Measurements from ENCODE around the gene MYNN. TPM values are rescaled to one million over a fixed set of nuclear protein-coding genes. Genes with fewer than 3 reads are reported as not detected.

MYNN gene
- total and polyA plus RNA-seq, 9 of the 15 experiments (the other 6 are each of a cell fraction or from before 2014, with no cell fraction given) = 10.4 to 35.7 (median 21.3) TPM

DNA sequence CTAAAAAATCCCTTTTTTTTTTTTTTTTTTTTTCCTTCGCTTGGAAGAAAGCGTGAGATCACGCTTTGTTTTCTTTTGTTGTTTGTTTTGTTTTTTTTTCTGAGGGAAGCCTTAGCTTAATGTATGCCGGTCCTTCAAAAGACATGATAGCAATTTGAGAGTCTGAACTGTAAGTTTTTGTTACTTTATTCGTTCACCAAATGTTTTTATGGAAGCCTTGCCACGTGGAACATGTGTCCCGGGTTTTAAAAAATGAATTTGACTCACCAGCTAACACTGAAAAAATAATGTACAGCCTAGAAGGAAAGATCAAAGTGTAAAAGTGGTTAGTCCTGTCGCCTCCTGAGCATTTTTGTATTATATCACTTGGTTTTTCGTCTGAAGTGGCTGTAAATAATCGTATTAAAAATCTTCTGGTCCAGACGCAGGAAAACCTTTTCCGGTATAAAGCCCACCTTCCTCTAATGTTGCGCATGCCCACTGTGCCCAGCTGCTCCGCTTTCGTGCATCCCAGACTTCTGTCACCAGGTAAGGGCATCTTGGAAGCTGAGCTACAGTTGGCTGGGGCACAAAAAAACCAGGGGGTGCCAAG, 795 bp upstream of the MYNN start (continued):
- TF ChIP-seq MTA1 (IDR thresholded peaks at IDR 0.05; ENCODE audit: borderline replicate concordance) (no peak), NRF1 (conservative IDR thresholded peaks at IDR 0.05 in 1 of 2, IDR thresholded peaks at IDR 0.05 in 1 of 2) (peak; percentile 93 to 94), SOX6 (IDR thresholded peaks at IDR 0.05) (no peak; the same call in 1 of the 2 replicates), HDAC8 (tag; IDR thresholded peaks at IDR 0.05) (no peak), ZKSCAN8 (CRISPR knock-in tag; IDR thresholded peaks at IDR 0.05) (0 out of 2 replicates have a peak, but pooled peaks have one; percentile 5), PHB2 (IDR thresholded peaks at IDR 0.05; ENCODE audit: low read depth) (no peak), ZNF561 (CRISPR knock-in tag; conservative IDR thresholded peaks at IDR 0.05) (no peak), SRSF9 (IDR thresholded peaks at IDR 0.05; ENCODE audit: borderline replicate concordance, low read depth, low read length) (no peak), BACH1 (tag; IDR thresholded peaks at IDR 0.05) (no peak), ADNP (tag; IDR thresholded peaks at IDR 0.05) (peak; percentile 28; the same call in 1 of the 2 replicates)
- TF ChIP-seq, protein P1, sequence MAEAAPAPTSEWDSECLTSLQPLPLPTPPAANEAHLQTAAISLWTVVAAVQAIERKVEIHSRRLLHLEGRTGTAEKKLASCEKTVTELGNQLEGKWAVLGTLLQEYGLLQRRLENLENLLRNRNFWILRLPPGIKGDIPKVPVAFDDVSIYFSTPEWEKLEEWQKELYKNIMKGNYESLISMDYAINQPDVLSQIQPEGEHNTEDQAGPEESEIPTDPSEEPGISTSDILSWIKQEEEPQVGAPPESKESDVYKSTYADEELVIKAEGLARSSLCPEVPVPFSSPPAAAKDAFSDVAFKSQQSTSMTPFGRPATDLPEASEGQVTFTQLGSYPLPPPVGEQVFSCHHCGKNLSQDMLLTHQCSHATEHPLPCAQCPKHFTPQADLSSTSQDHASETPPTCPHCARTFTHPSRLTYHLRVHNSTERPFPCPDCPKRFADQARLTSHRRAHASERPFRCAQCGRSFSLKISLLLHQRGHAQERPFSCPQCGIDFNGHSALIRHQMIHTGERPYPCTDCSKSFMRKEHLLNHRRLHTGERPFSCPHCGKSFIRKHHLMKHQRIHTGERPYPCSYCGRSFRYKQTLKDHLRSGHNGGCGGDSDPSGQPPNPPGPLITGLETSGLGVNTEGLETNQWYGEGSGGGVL (CRISPR knock-in tag; IDR thresholded peaks at IDR 0.05) = no peak
- TF ChIP-seq, protein P2, sequence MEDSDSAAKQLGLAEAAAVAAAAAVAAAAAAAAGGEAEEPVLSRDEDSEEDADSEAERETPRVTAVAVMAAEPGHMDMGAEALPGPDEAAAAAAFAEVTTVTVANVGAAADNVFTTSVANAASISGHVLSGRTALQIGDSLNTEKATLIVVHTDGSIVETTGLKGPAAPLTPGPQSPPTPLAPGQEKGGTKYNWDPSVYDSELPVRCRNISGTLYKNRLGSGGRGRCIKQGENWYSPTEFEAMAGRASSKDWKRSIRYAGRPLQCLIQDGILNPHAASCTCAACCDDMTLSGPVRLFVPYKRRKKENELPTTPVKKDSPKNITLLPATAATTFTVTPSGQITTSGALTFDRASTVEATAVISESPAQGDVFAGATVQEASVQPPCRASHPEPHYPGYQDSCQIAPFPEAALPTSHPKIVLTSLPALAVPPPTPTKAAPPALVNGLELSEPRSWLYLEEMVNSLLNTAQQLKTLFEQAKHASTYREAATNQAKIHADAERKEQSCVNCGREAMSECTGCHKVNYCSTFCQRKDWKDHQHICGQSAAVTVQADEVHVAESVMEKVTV (CRISPR knock-in tag; IDR thresholded peaks at IDR 0.05) = no peak
- TF ChIP-seq, protein P3, sequence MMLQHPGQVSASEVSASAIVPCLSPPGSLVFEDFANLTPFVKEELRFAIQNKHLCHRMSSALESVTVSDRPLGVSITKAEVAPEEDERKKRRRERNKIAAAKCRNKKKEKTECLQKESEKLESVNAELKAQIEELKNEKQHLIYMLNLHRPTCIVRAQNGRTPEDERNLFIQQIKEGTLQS (IDR thresholded peaks at IDR 0.05) = no peak
- TF ChIP-seq, protein P3 (CRISPR knock-in tag; conservative IDR thresholded peaks at IDR 0.05) = no peak
- TF ChIP-seq, protein P4, sequence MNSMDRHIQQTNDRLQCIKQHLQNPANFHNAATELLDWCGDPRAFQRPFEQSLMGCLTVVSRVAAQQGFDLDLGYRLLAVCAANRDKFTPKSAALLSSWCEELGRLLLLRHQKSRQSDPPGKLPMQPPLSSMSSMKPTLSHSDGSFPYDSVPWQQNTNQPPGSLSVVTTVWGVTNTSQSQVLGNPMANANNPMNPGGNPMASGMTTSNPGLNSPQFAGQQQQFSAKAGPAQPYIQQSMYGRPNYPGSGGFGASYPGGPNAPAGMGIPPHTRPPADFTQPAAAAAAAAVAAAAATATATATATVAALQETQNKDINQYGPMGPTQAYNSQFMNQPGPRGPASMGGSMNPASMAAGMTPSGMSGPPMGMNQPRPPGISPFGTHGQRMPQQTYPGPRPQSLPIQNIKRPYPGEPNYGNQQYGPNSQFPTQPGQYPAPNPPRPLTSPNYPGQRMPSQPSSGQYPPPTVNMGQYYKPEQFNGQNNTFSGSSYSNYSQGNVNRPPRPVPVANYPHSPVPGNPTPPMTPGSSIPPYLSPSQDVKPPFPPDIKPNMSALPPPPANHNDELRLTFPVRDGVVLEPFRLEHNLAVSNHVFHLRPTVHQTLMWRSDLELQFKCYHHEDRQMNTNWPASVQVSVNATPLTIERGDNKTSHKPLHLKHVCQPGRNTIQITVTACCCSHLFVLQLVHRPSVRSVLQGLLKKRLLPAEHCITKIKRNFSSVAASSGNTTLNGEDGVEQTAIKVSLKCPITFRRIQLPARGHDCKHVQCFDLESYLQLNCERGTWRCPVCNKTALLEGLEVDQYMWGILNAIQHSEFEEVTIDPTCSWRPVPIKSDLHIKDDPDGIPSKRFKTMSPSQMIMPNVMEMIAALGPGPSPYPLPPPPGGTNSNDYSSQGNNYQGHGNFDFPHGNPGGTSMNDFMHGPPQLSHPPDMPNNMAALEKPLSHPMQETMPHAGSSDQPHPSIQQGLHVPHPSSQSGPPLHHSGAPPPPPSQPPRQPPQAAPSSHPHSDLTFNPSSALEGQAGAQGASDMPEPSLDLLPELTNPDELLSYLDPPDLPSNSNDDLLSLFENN (IDR thresholded peaks at IDR 0.05; ENCODE audit: low read depth in 2 of 2, low read length in 2 of 2) = no peak
- TF ChIP-seq, protein P5, sequence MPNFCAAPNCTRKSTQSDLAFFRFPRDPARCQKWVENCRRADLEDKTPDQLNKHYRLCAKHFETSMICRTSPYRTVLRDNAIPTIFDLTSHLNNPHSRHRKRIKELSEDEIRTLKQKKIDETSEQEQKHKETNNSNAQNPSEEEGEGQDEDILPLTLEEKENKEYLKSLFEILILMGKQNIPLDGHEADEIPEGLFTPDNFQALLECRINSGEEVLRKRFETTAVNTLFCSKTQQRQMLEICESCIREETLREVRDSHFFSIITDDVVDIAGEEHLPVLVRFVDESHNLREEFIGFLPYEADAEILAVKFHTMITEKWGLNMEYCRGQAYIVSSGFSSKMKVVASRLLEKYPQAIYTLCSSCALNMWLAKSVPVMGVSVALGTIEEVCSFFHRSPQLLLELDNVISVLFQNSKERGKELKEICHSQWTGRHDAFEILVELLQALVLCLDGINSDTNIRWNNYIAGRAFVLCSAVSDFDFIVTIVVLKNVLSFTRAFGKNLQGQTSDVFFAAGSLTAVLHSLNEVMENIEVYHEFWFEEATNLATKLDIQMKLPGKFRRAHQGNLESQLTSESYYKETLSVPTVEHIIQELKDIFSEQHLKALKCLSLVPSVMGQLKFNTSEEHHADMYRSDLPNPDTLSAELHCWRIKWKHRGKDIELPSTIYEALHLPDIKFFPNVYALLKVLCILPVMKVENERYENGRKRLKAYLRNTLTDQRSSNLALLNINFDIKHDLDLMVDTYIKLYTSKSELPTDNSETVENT (CRISPR knock-in tag; IDR thresholded peaks at IDR 0.05) = no peak

Data from K562 (cell line).